NCI-H187 treated with DMSO at 0.1 percent for 48 hours (cell line): Measurements from ENCODE around the gene LRRC14B.
"Not testable (repeated sequence)": the region's sequence is repeated elsewhere in the genome, so short reads cannot be mapped to it uniquely, and the experiment has no call there.

ENCODE experiments used
- DNase-seq: peaks from one replicate; lab custom pipeline; 2025; lab: John Stamatoyannopoulos, UW

LRRC14B gene

DNA sequence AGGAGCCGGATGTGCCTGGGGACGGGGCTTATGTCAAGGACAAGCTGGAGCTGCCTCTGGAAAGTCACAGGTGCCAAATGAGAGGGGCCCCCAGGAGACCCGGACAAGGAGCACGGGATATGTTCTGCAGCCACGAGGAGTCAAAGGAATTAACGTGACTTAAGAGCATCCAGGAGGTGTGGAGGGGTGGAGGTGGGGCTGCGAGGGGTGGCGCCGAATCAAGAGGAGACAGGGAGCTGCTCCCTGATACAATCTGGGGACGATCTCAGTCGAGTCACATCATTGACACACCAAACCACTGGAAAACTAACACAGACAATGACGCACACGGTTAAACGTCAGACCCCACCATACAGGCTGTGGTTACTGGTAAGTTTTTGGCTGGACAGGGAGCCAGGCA lies 16.3 kb downstream of the LRRC14B start:
- no peak for DNase-seq

DNA sequence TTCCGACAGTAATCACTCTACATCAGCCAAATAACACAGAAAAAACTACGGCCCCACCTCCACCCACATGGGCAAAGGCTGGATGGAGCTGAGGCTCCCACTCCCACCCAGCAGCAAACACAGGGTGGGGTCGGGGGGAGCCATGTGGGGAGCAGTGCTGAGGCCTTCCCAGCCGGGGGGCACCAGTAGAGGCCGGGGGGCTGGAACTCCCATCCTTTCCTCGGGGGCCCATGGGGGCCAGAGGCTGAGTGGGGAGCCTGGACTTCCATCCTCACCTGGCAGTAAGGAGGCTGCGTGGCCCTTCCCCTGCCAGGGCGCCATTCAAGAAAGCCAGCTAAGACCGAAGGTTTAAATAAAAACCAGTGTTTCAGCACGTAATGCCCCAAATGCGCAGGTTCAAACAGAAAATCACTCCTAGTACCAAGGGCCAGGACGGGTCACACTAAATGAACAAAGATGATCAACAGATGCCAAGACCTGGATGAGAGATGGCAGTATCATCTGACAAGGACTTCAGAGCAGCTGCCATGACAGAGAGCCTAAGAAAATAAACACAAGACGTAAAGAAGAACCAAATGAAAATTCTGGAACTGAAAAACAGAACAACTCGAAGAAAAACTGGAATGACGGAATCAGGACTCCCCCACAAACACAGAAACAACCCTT lies 17.3 kb downstream of the LRRC14B start:
- no peak for DNase-seq

DNA sequence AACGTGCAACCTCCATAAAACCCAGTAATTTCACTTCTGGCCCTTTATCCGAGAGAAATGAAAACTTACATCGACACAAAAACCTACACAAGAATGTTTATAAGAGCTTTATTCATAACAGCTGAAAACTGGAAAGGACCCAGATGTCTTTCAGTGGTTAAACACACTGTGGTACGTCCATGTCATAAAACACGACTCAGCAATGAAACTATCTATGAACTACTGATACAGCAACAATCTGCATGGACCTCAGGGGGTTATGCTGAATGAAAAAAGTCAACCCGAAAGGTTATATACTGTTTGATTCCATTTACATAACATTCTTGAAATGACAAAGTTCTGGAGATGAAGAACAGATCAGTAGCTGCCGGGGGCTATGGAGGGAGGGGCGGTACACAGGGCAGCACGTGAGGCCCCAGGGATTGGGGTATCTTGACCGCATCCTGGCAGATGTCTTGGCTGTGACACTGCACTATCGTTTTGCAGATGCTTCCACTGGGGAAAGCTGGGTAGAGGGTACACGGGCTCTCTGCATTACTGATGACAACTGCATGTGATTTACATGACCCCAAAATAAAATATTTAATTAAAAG lies 22.6 kb downstream of the LRRC14B start:
- DNase-seq, result no peak

DNA sequence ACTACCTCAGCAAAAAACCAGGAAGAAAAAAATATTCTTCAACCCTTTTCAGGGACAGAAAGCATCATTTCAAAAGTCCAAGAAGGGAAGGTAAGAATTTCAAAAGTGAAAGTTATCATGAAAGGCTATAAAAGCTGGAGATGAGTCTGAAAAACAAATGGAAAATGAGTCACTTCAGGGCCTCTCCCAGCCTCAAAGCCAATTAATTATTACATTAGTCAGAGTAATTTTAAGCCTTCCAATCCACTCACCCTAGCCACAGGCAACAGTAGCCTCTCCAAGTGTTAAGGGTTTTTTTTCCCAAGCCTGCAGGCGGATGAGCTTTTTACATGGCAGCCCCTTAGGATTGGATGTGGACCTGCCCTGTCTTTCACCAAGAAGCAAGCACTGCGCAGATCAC lies 24.0 kb downstream of the LRRC14B start:
- DNase-seq, result not testable (repeated sequence)

DNA sequence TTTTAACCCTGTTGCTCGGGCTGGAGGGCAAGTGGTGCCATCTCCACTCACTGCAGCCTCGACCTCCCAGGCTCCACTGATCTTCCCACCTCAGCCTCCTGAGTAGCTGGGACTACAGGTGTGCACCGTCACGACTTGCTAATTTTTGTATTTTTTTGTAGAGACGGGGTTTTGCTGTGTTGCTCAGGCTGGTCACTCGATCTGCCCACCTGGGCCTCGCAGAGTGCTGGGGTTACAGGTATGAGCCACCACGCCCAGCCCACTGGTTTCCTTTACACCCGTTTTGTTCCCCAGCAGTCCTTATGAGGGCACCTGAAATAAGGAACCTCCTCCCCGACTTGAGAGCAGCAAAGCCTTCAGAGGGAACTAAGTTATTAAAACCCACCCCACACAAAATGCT lies 24.8 kb downstream of the LRRC14B start:
- not testable (repeated sequence) for DNase-seq

DNA sequence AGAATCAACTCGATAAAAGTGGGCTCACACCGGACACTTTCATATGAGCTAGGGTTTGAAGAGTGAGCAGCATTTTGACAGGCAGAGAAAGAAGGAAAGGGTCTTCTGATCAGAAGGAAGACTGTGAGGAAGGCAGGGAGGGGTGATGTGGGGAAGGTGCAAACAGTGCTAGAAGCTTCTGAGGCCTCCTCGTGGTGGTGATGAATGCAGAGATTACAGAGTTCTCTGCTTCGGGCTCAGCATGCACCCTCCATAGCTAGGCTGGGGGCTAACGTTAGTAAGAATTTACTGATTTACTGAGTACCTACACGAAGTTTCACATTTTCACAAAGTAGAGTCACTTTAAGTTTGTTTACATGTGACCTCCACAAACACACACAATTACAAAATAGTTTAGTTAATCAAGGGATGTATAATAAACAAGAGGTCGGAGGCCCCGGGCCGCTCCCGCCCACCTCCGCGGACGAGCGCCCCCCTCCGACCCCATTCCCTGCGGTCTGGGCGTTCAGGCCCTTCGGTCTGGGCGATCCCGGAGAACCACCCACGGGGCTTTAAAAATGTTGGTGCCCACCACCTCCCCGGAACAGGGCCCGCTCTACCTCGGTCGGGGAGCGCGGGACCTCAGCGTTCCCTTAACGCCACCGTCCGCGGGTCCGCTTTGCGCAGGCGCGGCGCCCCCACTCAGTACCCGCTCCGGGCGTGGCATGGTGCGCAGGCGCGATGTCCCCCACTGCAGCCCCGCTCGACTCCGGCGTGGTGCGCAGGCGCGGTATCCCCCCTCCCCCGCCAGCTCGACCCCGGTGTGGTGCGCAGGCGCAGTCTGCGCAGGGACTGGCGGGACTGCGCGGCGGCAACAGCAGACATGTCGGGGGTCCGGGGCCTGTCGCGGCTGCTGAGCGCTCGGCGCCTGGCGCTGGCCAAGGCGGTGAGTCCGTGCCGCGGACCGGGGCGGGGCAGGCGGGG lies 26.5 kb downstream of the LRRC14B start, which contains the start of the genes CCDC127 and SDHA:
Gene CCDC127 (minus strand): TSS at position 660 of the 963 bp plus-strand sequence. CDS start 1,304 bp downstream, outside the sequence.
Gene SDHA (plus strand): TSS at position 827 of the 963 bp plus-strand sequence. CDS start 36 bp downstream, at position 863.
- peak; percentile 29 for DNase-seq

DNA sequence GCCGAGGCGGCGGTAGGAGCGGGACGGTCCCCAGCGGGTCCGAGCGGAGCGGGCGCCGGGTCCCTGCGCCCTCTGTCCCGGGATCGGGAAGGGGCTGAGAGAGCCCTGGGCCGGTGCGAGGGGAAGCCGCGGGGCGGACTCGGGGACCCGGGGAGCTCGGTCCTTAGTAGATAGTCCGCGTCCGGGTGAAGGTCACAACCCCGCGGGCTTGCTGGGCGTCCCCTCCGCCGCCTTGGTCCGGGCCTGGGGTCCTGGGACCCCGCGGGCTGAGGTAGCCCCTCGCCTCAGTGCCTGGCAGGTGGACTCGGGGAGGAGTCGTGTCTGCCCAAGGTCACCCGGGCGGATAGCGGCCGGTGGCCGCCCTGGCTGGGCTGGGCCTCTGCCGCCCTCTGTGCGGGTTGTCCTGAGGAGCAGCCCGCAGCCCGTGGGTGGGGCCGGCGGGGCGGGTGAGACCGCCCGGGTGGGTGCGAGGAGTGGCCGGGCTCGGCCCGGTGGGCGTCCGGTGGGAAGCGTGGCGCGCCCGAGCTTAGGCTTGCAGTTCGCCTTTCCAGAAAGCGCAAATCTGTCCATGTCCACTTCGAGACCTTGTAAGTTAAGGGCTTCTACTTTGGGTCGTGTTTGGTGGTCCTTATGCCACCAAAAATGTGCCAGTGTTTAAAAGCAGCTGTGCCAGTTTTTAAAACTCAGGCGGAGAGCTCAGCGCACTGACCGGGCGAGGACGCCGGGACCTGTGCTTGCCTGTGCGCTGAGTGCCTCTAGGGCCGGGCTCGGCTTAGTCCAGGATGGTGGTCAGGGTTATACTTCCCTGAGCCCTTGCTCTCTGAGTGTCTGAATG lies 27.4 kb downstream of the LRRC14B start:
- no peak for DNase-seq

DNA sequence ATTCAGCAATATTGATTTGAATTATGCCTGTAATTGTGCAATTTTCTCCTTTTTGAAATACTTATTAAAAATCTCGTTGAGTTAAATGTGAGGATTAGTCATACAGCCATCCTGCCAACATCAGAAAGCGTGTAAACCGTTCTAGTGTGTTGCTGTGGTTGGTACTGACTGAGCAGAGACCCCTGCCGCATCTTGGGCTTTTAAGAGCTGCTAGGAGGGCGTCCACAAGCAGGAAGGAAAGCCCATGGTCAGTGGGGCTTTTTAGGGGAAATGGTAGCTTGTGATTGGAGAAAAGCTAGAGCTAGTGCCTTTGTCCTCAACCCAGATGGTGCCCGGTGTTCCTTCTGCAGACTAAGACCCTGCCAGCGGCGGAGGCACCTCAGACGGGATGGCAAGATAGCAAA lies 28.2 kb downstream of the LRRC14B start:
- no peak for DNase-seq

DNA sequence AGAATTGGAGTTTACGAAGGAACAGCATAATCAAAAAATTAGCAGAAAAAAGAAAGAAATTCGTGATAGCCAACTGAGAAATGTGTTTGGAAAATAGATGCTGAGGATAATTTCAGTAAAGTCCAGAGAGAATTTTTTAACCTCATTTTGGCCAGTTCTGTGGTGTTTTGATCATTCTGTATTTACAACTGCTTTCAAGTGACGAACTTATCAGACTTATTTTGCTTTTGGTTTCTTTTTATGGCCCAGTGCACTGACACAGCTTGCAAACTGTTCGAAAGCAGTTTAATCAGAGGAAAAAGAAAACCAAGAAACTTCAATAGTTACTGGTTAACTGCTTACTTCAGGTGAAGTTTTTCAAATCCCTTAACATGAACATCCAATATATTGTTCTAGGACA lies 28.7 kb downstream of the LRRC14B start:
- no peak for DNase-seq

DNA sequence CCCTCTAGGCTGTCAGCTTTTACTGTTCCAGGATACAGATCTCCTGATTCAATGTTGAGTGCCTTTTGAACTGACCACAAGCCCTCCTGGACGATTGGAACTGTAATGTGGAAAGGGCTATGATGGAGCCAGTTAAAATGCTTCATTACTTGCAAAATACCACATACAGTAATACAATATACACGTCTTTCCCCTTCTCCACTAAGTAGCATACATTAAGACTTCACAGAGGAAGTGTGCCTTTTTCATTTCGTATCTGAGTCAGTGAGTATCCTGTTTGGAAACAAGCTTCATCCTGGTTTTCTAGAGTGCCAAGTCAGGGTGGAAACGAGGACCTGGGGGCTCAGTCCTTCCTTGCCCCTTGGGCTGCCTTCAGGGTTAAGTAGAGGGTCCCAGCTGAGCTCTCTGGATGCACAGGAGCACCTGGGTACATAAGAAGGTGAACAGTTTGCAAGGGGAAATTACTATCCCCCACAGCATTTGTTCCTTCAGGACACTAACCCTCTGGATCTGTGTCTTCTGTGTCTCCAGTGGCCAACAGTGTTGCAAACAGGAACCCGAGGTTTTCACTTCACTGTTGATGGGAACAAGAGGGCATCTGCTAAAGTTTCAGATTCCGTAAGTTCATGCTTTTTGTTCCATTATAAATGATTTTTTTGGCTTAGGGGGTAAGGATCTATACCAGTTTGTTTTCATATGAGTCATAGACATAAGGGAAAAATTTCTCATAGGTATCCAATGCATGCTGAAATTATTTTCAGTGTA lies 31.8 kb downstream of the LRRC14B start:
- not testable (repeated sequence) for DNase-seq

DNA sequence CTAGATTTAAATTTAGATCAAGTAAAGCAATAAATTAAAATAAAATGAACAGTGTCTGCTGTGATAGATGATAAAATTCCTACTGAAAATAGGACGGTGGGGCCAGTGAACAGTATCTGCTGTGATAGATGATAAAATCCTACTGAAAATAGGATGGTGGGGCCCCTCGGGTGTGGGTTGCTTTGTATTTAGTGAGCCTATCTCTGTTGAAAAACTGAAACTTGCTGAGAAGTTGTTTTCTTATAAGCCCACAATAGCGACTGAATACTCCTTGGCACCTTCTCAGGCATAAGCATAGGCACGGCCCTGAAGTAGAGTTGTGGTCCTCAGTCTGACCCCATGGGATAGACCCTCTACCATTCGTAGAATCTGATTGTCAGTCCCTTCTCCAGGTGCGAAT lies 32.5 kb downstream of the LRRC14B start:
- DNase-seq, result no peak

DNA sequence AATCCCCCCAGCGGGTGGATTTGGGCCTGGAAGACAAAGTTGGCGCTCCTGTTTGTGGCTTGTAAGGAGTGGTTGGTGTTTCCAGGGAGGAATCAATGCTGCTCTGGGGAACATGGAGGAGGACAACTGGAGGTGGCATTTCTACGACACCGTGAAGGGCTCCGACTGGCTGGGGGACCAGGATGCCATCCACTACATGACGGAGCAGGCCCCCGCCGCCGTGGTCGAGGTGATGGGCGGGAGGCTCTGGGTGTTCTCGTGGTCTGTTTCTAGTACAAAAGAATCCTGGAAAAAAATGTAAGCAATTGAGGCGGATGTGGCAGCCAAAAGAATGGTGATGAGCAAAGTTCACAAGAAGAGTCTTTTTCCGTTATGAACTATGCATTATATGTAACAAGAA lies 34.0 kb downstream of the LRRC14B start:
- DNase-seq, result no peak

DNA sequence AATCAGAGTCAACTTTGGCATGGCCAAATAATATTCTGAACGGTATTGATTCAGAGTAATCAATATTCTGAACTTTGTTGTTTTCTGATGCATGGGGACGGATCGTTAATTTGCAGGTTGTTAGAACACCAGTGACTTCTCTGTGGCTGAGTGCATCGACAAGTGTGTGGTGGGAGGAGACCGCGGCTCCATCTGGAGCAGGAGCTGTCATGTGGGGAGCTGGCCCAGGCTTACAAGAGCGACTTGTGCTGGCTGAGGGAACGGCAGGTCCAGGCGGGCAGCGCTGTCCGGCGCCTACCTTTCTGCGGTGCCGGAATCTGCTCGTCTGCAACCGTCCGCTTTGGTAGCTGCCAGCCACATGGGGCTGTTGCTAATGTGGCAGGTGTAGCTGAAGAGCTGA lies 36.1 kb downstream of the LRRC14B start:
- DNase-seq, result not testable (repeated sequence)

DNA sequence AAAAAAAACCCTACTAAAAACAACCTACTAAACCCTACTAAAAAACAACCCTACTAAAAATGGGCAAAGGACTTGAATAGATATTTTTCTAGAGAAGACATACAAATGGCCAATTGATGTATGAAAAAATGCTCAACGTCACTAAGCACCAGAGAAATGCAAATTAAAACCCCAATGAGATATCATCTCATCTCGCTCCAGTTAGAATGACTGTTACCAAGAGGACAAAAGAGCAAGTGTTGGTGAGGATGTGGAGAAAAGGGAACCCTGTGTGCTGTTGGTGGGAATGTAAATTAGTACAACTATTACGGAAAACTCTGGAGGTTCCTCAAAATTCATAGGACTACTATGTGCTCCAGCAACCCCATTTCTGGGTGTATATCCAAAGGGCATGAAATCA lies 37.6 kb downstream of the LRRC14B start:
- DNase-seq, result no peak

DNA sequence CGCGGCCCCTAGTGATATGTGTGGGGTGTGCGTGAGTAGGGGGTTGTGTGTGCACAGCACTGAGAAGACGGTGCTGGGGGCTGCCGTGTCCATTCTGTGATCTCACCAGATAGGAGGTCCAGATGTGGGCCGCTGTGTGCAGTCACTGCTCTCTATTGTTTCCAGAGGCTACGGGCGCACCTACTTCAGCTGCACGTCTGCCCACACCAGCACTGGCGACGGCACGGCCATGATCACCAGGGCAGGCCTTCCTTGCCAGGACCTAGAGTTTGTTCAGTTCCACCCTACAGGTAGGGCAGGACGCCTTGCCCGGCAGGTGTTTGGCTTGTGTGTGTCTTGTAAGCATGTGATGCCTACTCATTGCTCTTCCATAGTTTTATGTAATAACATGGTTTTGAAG lies 39.4 kb downstream of the LRRC14B start:
- DNase-seq, result no peak

DNA sequence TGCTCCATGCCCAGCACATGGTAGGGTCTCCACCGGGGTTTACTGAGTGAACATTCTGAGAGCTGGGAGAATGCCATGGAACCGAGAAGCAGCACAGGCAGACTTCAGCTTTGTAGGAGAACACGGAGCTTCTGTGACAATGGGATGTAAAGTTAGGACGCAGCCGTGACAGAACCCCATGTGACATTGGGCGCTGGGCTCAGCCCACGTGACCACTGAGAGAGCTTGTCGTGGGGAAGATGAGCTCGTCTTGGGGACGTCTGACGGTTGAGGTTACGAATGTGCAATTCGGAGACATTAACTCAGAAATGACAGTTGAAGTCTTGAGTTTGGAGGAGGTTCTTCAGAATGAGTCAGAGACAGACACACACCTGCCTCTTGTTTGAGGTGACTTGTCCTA lies 40.4 kb downstream of the LRRC14B start:
- DNase-seq, result no peak

DNA sequence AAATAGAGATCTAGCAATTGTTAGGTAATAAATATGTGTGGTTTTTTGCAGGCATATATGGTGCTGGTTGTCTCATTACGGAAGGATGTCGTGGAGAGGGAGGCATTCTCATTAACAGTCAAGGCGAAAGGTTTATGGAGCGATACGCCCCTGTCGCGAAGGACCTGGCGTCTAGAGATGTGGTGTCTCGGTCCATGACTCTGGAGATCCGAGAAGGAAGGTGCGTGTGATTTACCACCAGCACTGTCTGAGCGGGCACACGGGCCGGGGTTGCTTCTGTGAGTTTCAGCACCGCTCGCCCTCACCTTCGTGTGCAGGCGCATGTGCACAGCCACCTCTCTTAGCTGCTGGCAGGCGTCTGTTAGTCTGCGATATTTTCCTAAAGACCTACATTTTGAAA lies 42.1 kb downstream of the LRRC14B start:
- not testable (repeated sequence) for DNase-seq

DNA sequence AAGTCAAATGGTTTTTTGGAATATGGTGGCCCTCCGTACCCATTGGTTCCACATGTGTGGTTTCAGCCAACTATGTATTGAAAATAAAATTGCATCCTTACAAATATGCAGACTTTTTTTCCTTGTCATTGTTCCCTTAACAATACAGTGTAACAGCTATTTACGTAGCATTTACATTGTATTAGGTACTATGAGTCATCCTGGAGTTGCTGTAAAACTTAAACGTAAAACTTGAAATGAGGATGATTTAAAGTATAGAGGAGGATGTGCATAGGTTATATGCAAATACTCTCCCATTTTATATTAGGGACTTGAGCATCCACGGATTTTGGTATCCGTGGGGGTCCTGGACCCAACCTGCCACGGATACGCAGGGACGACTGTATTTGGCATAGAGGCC lies 43.2 kb downstream of the LRRC14B start:
- no peak for DNase-seq

DNA sequence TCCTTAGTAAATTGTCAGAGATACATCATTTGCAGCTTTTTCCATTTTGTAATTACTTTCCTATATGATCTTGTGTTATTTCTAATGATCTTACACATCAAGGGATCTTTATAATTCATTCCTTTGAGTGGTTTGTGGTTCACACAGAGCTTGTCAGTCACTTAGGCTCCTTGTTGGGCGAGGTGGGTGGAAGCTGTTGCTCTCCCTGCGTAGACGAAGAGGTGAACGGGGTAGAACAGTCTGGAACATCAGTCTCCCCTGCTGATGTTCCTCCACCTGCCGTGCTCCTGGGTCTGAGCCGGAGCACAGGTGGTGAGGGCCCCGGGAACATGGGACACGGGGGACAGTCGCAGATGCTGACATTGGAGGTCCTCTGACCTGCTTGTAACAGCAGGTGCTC lies 44.2 kb downstream of the LRRC14B start:
- DNase-seq, result not testable (repeated sequence)

DNA sequence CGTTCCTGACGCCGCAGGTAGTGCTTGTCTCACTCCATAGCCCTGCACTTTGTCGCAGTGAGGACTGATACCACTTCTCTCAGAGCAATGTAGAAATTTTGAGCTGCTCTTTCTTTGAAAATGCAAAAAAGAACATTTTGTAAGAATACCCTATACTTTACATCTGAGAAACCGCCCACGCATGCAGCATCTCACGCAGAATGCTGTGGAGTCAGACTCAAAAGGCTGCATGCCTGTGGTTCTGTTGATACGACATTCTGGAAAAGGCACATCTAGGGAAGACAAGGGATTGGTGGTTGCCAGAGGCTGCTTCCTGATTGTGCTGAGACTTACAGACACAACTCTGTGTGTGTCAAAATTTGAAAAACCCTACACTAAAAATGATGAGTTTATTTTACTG lies 46.6 kb downstream of the LRRC14B start:
- DNase-seq, result not testable (repeated sequence)

DNA sequence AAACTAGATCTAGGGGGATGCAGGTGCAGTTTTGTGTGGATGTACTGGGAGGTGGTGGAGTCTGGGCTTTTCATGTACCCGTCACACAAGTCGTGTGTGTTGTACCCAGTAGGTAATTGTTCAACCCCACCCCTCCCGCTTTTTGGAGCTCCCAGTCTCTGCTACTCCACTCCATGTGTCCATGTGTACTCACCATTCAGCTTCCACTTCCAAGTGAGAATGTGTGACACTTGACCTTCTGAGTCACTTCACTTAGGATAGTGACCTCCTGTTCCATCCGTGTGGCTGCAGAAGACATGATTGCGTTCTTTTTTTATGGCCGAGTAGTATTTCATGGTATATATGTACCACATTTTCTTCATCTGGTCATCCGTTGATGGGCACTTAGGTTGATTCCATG lies 49.3 kb downstream of the LRRC14B start:
- not testable (repeated sequence) for DNase-seq
